ENCODE results near the gene ADAM8.

The ADAM8 gene

GRCh38 chr10:133253361-133253955 is 23.2 kb downstream of the ADAM8 start:
- TF ChIP-seq CTCF (IDR thresholded peaks at IDR 0.05; ENCODE audit: low read depth, low read length), result no peak
- no peak for DNase-seq (ENCODE audit: extremely low read depth, low read depth)

- no peak for TF ChIP-seq CTCF (IDR thresholded peaks at IDR 0.05; ENCODE audit: low read depth, low read length)
- no peak for DNase-seq (ENCODE audit: extremely low read depth, low read depth)
These were observed 24.5 kb downstream of the ADAM8 start for GRCh38 chr10:133252223-133252552.

- DNase-seq (ENCODE audit: extremely low read depth, low read depth), result no peak
- TF ChIP-seq CTCF (IDR thresholded peaks at IDR 0.05; ENCODE audit: low read depth, low read length), result no peak
These were observed 25.1 kb downstream of the ADAM8 start for GRCh38 chr10:133251388-133252222.

GRCh38 chr10:133249975-133250754 is 26.5 kb downstream of the ADAM8 start:
- no peak for DNase-seq (ENCODE audit: extremely low read depth, low read depth)
- TF ChIP-seq CTCF (IDR thresholded peaks at IDR 0.05; ENCODE audit: low read depth, low read length), result no peak

GRCh38 chr10:133249094-133249780 is 27.4 kb downstream of the ADAM8 start:
- no peak for DNase-seq (ENCODE audit: extremely low read depth, low read depth)
- no peak for TF ChIP-seq CTCF (IDR thresholded peaks at IDR 0.05; ENCODE audit: low read depth, low read length)

- TF ChIP-seq CTCF (IDR thresholded peaks at IDR 0.05; ENCODE audit: low read depth, low read length), result no peak
- no peak for DNase-seq (ENCODE audit: extremely low read depth, low read depth)
These were observed 28.3 kb downstream of the ADAM8 start for GRCh38 chr10:133248334-133248715.
